Measurements from ENCODE around the gene CDK6.

GRCh38 chr7:92603089-92603445, 233.3 kb downstream of the CDK6 start:
- TF ChIP-seq CTCF (IDR thresholded peaks at IDR 0.05) (no peak), POLR2AphosphoS5 (IDR thresholded peaks at IDR 0.05) (no peak)

All from prostate gland (tissue), 2 donors.